GM23338 (cell line): Measurements from ENCODE around the gene GDA. TPM values are rescaled to one million over a fixed set of nuclear protein-coding genes. Genes with fewer than 3 reads are reported as not detected.

Experiments used
- ATAC-seq: fragments of 200-7000 bp; cut with Tn5 transposase; 3 replicates; pipeline ENCODE4 v1.9.1; 2020
- DNase-seq: peaks from one replicate; pipeline ENCODE4 v3.0.0-alpha.2; 2015; ENCODE audit warnings: low spot score
- H2AFZ ChIP-seq: fragments of 200-600 bp; sonication (generic); 2 replicates; pipeline ENCODE4 v1.8.0; 2016; ENCODE audit warnings: antibody characterized with exemption, mild to moderate bottlenecking, moderate library complexity
- H3F3A ChIP-seq: fragments of 200-600 bp; sonication (generic); replicated peaks from 2 replicates; pipeline ENCODE4 v1.8.0; 2017; ENCODE audit warnings: antibody characterized with exemption, mixed run types, low read depth
- H3K27ac ChIP-seq: fragments of 200-600 bp; sonication (generic); 2 replicates; pipeline ENCODE4 v1.6.1; 2016; ENCODE audit warnings: low read depth
- H3K27me3 ChIP-seq: fragments of 200-600 bp; sonication (generic); 2 replicates; pipeline ENCODE4 v1.8.0; 2016; ENCODE audit warnings: mild to moderate bottlenecking, mixed run types, moderate library complexity; ENCODE audit not compliant: insufficient read depth
- H3K36me3 ChIP-seq: fragments of 200-600 bp; sonication (generic); 2 replicates; pipeline ENCODE4 v1.8.0; 2016; ENCODE audit warnings: mild to moderate bottlenecking; ENCODE audit not compliant: insufficient read depth
- H3K4me1 ChIP-seq: fragments of 200-600 bp; sonication (generic); 2 replicates; pipeline ENCODE4 v1.8.0; 2016; ENCODE audit warnings: mild to moderate bottlenecking, moderate library complexity; ENCODE audit not compliant: insufficient read depth
- H3K4me2 ChIP-seq: fragments of 200-600 bp; sonication (generic); 2 replicates; pipeline ENCODE4 v1.7.1; 2017; ENCODE audit warnings: mixed run types
- H3K4me3 ChIP-seq: fragments of 200-600 bp; sonication (generic); 2 replicates; pipeline ENCODE4 v1.6.1; 2016; ENCODE audit warnings: mixed run types
- H3K79me2 ChIP-seq: fragments of 200-600 bp; sonication (generic); replicated peaks from 2 replicates; pipeline ENCODE4 v1.8.0; 2017; ENCODE audit warnings: mild to moderate bottlenecking; ENCODE audit not compliant: insufficient read depth
- H3K9me2 ChIP-seq: fragments of 200-600 bp; sonication (generic); 2 replicates; pipeline ENCODE4 v1.8.0; 2017; ENCODE audit not compliant: insufficient read depth
- H4K20me1 ChIP-seq: fragments of 200-600 bp; sonication (generic); replicated peaks from 2 replicates; pipeline ENCODE4 v1.8.0; 2017; ENCODE audit warnings: mild to moderate bottlenecking; ENCODE audit not compliant: insufficient read depth
- H3K27ac Mint-ChIP-seq: 2 replicates; pipeline ENCODE4 v1.8.0; 2020; ENCODE audit warnings: inconsistent platforms, mild to moderate bottlenecking, moderate library complexity, mixed read lengths
- H3K27me3 Mint-ChIP-seq: 3 replicates; pipeline ENCODE4 v1.8.0; 2022; ENCODE audit warnings: low read depth, mild to moderate bottlenecking, moderate library complexity, mixed read lengths, inconsistent platforms; ENCODE audit not compliant: insufficient read depth, poor library complexity
- H3K36me3 Mint-ChIP-seq: 3 replicates; pipeline ENCODE4 v1.8.0; 2021; ENCODE audit warnings: low read depth, mild to moderate bottlenecking, inconsistent platforms, moderate library complexity, mixed read lengths
- H3K4me1 Mint-ChIP-seq: 3 replicates; pipeline ENCODE4 v1.8.0; 2020; ENCODE audit warnings: mild to moderate bottlenecking, inconsistent platforms, mixed read lengths
- H3K4me3 Mint-ChIP-seq: 3 replicates; pipeline ENCODE4 v1.8.0; 2021; ENCODE audit warnings: moderate library complexity, mild to moderate bottlenecking, inconsistent platforms, mixed read lengths
- H3K9me3 Mint-ChIP-seq: 3 replicates; pipeline ENCODE4 v1.8.0; 2020; ENCODE audit warnings: moderate library complexity, mild to moderate bottlenecking, inconsistent platforms, mixed read lengths
- CREB1 ChIP-seq: fragments of 250-450 bp; sonication (Bioruptor Pico); IDR thresholded peaks from 2 replicates; pipeline ENCODE4 v1.5.0; 2020; ENCODE audit warnings: low read depth, mild to moderate bottlenecking, moderate library complexity
- CTCF ChIP-seq, 2 experiments: fragments of 200-600 bp in 1 of 2; sonication (generic) in 1 of 2; conservative IDR thresholded peaks; 2 replicates each; pipeline versions ENCODE4 v1.5.1 to v1.6.1; 2016 to 2017; ENCODE audit warnings: antibody characterized with exemption in 2 of 2, low read depth in 2 of 2, mild to moderate bottlenecking in 2 of 2, moderate library complexity in 1 of 2
- NANOG ChIP-seq: IDR thresholded peaks from 2 replicates; pipeline ENCODE4 v1.6.1; 2016; ENCODE audit warnings: antibody characterized with exemption, borderline replicate concordance
- STAT1 ChIP-seq: IDR thresholded peaks from one replicate; pipeline ENCODE4 v1.6.1; 2016; ENCODE audit warnings: antibody characterized with exemption; ENCODE audit not compliant: unreplicated experiment
- polyA plus RNA-seq: library from polyadenylated mRNA; unstranded; fragments of >200 nt; fragmentation: Nextera tagmentation; extraction: Ambion mirVana; gene quantifications from 2 replicates; pipeline ENCODE4 v1.2.1, GENCODE V29; 2016
- total RNA-seq: library from RNA; depleted of rRNA; stranded (reverse); fragments of >200 nt; shearing (Covaris generic); gene quantifications from 2 replicates; pipeline ENCODE4 v1.2.3, GENCODE V29; 2014
- TF ChIP-seq, protein P1 (sequence below): IDR thresholded peaks from one replicate; pipeline ENCODE4 v1.6.1; 2018; ENCODE audit warnings: antibody characterized with exemption; ENCODE audit not compliant: unreplicated experiment

Gene GDA
- total and polyA plus RNA-seq, 2 experiments from 2014 or later = 4.0 to 5.8 TPM

DNA sequence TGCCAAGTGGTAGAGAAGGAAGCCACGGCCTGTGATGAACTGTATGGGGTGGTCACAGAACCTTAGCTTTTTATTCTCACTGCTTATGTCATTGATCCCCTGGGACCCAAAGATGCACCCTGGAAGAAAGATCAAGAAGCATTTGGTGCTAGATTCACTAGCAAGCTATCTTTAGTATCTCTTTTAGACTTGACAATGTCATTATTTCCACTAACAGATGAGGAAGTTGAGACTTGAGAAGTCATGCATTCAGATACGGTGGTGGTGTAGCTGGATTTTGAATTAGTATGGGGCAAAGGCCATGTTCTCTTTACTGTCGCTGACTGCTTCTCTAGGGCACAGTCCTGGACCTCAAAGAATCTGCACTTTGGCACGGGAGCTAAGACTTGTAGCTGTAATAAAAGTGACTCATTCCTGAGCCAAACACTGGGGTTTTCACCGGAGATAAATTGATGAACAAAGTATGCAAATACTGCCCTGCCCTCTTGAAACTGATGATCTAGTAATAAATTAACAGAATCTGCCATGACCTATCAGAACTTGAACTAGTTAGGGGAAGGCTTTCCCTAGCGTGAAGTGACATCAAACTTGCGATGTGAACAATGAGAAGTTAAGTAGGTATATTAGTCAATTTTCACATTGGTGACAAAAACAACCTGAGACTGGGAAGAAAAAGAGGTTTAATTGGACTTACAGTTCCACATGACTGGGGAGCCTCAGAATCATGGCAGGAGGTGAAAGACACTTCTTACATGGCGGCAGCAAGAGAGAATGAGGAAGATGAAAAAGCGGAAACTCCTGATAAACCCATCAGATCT lies 5.4 kb downstream of the GDA start (continued):
- no peak for TF ChIP-seq CTCF (conservative IDR thresholded peaks at IDR 0.05; ENCODE audit: low read depth in 2 of 2)
- TF ChIP-seq, protein P1, sequence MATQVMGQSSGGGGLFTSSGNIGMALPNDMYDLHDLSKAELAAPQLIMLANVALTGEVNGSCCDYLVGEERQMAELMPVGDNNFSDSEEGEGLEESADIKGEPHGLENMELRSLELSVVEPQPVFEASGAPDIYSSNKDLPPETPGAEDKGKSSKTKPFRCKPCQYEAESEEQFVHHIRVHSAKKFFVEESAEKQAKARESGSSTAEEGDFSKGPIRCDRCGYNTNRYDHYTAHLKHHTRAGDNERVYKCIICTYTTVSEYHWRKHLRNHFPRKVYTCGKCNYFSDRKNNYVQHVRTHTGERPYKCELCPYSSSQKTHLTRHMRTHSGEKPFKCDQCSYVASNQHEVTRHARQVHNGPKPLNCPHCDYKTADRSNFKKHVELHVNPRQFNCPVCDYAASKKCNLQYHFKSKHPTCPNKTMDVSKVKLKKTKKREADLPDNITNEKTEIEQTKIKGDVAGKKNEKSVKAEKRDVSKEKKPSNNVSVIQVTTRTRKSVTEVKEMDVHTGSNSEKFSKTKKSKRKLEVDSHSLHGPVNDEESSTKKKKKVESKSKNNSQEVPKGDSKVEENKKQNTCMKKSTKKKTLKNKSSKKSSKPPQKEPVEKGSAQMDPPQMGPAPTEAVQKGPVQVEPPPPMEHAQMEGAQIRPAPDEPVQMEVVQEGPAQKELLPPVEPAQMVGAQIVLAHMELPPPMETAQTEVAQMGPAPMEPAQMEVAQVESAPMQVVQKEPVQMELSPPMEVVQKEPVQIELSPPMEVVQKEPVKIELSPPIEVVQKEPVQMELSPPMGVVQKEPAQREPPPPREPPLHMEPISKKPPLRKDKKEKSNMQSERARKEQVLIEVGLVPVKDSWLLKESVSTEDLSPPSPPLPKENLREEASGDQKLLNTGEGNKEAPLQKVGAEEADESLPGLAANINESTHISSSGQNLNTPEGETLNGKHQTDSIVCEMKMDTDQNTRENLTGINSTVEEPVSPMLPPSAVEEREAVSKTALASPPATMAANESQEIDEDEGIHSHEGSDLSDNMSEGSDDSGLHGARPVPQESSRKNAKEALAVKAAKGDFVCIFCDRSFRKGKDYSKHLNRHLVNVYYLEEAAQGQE = no peak
- TF ChIP-seq STAT1 = no peak
- no peak for TF ChIP-seq NANOG

GRCh38 chr9:72155301-72155700 lies 6.1 kb downstream of the GDA start:
- no peaks in the 10 kb centered on the region for H3K4me1 Mint-ChIP-seq
- no peak overlapping the region for H3K4me3 ChIP-seq

More at GRCh38 chr9:72155301-72155700, 6.1 kb downstream of the GDA start:
- no peak overlapping the region for H2AFZ ChIP-seq
- H3K27me3 Mint-ChIP-seq = peaks cover 7% of the 10 kb centered on the region
- no peaks in the 10 kb centered on the region for H4K20me1 ChIP-seq
- no peak overlapping the region for H3K4me2 ChIP-seq
- no peaks in the 10 kb centered on the region for H3K79me2 ChIP-seq
- no peaks in the 10 kb centered on the region for H3K36me3 Mint-ChIP-seq
- TF ChIP-seq CREB1 (no peak), CTCF (conservative IDR thresholded peaks at IDR 0.05; ENCODE audit: low read depth in 2 of 2) (no peak)
- no peak overlapping the region for H3K27ac ChIP-seq
- peaks cover 10% of the 10 kb centered on the region for H3K27me3 ChIP-seq
- DNase-seq (no peak), ATAC-seq (no peak)
- H3K4me3 Mint-ChIP-seq = no peak overlapping the region
- no peaks in the 10 kb centered on the region for H3K4me1 ChIP-seq
- H3F3A ChIP-seq = no peaks in the 10 kb centered on the region
- no peaks in the 10 kb centered on the region; the same call in 2 of the 3 replicates for H3K9me3 Mint-ChIP-seq
- H3K9me2 ChIP-seq = no peaks in the 10 kb centered on the region
- H3K27ac Mint-ChIP-seq = no peak overlapping the region
- no peaks in the 10 kb centered on the region; the same call in 1 of the 2 replicates for H3K36me3 ChIP-seq
